ENCODE data around the gene PSMD10. TPM values are rescaled to one million over a fixed set of nuclear protein-coding genes. Genes with fewer than 3 reads are reported as not detected.
A peak's percentile ranks its signal among the peaks of the same experiment; 100 is the strongest.

The PSMD10 gene
- total RNA-seq, 1 donor from 2014 or later = 41.2 TPM

DNA sequence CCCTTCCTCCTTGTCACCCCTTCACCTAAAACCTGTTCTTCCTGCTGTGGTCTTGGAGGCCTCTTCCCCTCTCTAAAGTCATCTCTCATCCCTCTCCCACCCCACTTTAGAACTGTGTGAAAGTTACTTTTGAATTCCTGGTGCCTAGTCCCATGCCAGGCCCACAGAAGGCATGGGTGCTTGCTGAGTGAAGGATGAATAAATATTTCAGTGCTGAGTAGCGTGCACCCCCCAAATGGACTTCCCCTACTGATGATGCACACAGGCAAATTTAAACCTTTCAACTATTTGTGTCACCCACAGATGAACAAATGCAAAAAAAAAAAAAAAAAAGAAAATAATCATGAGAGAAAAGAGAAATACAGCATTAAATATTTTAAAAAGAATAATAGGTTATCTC is 19.8 kb downstream of the PSMD10 start:
- no peak for DNase-seq (ENCODE audit: low spot score)

DNA sequence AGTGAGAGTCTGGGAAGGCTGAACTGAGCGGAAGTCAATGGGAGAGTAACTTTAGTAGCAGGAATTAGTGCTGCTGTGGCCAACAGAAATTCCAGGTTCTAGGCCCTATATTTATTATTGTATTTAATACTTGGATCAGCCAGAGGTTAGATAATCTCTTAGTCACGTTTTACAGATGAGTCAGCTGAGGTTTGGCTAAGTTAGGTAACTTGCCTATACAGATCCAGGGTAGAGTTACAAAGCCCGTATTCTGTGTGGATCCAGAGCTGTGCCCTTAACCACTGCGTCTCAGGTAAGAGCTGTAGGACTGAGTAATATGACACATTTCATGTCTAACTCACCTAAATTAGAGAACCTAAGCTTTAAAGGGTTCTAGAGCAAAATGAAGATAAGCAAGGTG is 20.5 kb downstream of the PSMD10 start:
- no peak for DNase-seq (ENCODE audit: low spot score)

DNA sequence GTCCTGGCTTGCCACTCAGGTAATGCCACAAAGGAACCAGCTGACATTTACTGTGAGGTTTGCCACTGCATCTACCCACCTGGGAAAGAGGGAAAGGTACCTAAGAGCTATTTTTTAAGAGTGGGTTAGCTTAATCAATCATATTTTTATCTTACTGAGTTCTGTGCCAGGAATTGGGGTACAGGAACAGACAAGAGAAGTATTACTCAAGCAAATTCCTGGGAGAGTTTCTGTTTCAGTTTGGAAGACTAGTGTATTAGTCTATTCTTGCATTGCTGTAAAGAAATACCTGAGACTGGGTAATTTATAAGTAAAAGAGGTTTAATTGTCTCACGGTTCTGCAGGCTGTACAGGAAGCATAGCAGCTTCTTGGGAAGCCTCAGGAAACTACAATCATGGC is 23.2 kb downstream of the PSMD10 start:
- DNase-seq (ENCODE audit: low spot score) = no peak

DNA sequence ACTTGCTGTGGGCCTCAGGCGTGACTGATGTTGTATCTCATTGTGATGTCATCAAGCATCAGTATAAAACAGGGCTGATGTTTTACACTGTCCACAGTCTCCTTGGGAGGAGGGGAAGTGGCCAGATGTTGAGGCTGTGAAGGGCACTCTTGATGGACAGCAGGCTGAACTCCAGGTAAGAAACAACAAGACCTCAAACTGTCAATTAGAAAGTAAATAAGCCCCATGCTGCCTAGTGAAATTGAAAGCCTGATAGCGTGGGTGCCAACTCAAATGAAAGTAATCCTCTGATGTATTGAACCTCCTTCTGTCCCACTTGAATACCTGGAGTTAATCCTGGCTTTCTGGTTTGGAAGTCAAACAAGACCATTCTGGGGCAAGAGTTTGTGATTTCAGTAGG is 26.7 kb downstream of the PSMD10 start:
- DNase-seq (ENCODE audit: low spot score) = no peak

DNA sequence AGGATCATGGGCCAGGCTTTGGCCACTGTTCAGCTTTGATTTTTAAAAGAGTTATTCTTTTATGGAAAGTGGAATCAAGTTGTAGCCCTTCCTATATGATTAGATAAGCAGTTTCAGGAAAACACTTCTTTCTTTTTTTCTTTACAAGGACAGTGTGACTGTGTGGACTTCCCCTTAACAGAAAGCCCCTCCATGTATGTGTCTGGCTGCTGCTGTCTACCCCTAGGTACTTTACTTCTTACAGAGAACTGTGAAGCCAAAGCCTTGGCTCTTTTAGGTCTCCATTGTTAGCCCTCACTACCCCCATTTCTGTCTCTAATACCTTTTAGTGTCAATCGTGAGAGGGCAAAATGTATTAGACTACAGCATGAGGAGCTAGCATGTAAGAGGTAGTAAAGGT is 27.3 kb downstream of the PSMD10 start:
- no peak for DNase-seq (ENCODE audit: low spot score)

DNA sequence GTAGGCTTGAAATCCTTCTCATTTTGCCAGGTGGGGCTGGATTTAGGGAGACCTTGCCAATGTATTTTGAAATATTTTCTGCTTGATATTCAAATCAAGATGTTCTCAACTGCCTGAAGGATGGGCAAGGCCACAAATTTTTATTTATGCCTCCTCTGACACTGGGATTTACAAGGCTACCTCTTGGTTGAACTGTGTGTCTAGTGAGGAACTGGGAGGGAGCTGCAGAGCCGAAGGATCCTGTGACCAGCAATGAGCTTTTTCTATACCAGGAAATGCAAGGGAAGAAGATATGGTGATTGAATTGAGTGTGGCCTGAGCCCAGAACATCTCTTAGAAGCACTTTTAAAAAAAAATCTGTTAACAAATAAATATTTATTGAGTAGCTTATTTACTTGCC is 31.5 kb downstream of the PSMD10 start:
- no peak for DNase-seq (ENCODE audit: low spot score)

DNA sequence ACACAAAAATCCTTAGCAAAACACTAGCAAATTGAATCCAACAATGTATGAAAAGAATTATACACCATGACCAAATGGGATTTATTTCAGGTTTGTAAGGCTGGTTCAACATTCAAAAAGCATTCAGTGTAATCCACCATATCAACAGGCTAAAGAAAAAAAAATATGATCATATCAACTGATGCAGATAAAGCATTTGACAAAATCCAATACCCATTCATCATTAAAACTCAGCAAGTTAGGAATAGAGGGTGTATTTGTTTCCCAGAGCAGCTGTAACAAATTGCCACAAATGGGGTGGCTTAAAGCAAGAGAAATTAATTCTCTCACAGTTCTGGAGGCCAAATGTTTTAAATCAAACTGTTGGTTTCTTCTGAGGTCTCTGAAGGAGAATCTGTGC is 35.8 kb downstream of the PSMD10 start:
- no peak for DNase-seq (ENCODE audit: low spot score)

DNA sequence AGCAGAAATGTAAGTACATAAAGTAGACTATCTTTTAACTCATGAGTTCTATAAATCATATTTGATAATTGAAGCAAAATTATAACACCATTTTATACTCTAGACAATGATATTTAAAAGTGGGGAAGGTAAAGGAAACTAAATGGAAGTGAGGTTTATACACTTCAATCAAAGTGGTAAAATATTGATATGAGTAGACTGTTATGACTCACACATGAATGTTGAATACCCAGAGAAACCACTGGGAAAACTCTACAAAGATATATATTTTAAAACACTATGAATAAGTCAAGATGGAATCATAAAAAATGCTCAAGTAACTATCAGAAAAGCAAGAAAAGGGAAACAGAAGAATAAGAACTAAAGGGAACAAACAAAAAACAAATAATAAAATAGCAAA is 38.1 kb downstream of the PSMD10 start:
- DNase-seq (ENCODE audit: low spot score) = no peak

DNA sequence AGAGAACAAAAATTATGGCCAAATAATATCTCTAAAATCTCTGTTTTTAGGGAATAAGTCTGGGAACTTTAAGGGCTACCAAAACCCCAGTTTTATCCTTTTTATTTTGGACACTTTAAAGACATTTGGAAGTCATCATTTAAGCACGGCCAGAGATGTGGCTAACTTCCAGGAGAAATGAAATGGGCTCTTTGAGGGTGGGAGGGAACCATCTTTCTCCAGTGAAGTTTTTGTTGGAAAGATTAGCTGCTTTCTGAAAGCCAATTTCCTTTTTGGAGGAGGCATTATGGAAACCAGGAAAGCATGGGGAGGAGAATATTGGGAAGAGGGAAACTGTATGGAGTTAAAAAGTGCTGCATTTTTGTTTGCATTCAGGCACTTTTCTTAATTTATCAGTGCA is 41.7 kb downstream of the PSMD10 start:
- DNase-seq (ENCODE audit: low spot score) = no peak

DNA sequence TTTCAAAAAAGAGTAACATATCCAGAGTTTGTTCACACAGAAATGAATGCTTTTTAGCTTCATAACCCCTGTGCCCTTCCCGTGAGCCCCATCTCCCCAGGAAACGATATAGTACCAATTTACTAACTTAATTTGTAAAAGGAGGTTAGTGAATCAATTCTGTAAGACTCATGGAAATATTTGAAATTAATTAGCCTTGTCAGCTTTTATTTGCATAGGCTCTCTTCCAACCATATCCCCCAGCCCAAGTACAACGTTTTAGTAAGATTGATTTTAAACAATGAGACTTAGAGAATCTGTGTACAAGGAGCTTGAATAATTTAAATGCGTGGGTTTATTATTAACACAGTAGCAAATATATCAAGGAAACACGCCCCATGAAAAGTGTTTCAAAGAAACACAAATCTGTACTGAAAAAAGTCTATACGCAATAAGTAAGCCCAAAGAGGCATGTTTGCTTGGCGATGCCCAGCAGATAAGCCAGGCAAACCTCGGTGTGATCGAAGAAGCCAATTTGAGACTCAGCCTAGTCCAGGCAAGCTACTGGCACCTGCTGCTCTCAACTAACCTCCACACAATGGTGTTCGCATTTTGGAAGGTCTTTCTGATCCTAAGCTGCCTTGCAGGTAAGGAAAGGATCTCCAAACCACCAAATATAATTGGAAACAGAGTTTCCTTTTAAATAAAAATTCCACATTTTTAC is 46.6 kb downstream of the PSMD10 start, which contains the start of gene VSIG1:
Gene VSIG1, plus strand, starts transcription at position 512 of the 703 bp plus-strand sequence. Its CDS starts 66 bp downstream, at position 578.
- DNase-seq (ENCODE audit: low spot score) = no peak

DNA sequence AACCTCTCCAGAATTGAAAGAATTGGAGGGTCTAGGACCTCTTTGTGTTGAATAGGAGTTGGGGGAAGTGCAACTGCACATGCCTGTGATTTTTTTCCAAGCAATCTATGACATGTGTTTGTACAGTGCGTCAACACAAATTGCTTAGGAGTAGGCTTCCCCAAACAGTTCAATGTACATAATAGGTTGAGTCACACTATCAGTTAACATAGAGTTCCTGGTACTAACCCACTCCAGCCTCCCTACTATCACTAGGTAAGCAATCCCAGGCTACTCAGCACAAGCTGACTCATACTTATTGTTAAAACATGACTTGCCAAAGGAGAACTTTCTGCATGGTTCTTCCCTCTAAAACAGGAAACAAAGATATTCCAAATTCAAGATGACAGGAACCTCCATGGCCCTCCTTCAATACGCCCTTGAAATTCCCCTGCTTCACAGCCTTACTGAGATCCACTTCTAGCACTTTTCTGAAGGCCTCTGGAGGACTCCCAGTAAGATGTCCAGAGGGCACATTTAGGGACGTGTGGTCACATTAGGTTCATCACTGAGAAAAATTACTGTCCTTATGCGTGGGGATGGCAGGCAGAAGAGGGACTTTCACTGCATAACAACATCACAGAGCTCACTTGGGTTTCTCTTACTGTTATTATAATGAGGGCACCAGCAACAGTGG is 54.9 kb downstream of the PSMD10 start:
- peak; percentile 47 for DNase-seq (ENCODE audit: low spot score)

DNA sequence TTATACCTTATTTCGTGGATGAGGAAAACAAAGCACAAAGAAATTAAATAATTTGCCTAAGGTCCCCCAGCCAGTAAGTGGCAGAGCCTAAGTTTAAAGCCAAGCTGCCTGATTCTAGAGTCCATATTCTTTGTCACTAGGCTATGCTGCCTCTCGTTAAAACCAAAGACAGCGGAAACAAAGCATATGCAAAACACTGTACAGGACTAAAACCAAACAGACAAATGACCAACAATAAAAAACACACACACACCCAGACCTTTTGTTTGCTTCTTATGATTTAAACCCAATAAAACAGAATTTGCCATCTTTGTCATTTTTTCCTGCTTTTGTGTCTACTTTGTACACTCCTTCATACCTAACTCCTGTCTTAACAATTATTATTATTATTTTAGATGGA is 56.6 kb downstream of the PSMD10 start:
- DNase-seq (ENCODE audit: low spot score) = no peak

Other genes with a start within 250 kb of the PSMD10 start
- gene TEX13B, start 109.2 kb downstream of the PSMD10 start, total RNA-seq = not detected
- gene VSIG1, start 46.5 kb downstream of the PSMD10 start, total RNA-seq = 56.9 TPM
- gene ATG4A, start 236 bp upstream of the PSMD10 start, total RNA-seq = 11.2 TPM